Measurements from ENCODE around the gene MAN2A2. TPM values are rescaled to one million over a fixed set of nuclear protein-coding genes. Genes with fewer than 3 reads are reported as not detected.

The MAN2A2 gene
- total RNA-seq, 1 experiment from 2014 or later, result 31.0 TPM

GRCh38 chr15:90946538-90946937 lies 43.4 kb downstream of the MAN2A2 start:
- Mint-ChIP-seq H3K27me3 (ENCODE audit: low read depth) (no peaks in the 10 kb centered on the region), H3K4me3 (no peak overlapping the region), H3K27ac (no peak overlapping the region), H3K36me3 (peaks cover 71% of the 10 kb centered on the region), H3K4me1 (no peaks in the 10 kb centered on the region), H3K9me3 (no peaks in the 10 kb centered on the region)
- ChIA-PET POLR2A (interaction anchor here (0.6 kb wide), 1 partner anchor 8 kb away, joined by 4 read pairs; the partner anchor contains the start of gene RCCD1), CTCF (interaction anchor here (1.1 to 3.6 kb wide), 3 partner anchors 10 to 86 kb away, joined by 3 to 23 read pairs (median 12); partner anchors contain the start of gene HDDC3)
- ATAC-seq, result no peak
- no peak for DNase-seq (ENCODE audit: low spot score)
- TF ChIP-seq E2F4 (CRISPR knock-in tag; IDR thresholded peaks at IDR 0.05; ENCODE audit: borderline replicate concordance, low read depth) (no peak), IRF1 (CRISPR knock-in tag; IDR thresholded peaks at IDR 0.05) (no peak), ZNF532 (CRISPR knock-in tag; IDR thresholded peaks at IDR 0.05; ENCODE audit: borderline replicate concordance) (no peak), OVOL2 (CRISPR knock-in tag; IDR thresholded peaks at IDR 0.05; ENCODE audit: borderline replicate concordance) (no peak)

- Mint-ChIP-seq H3K9me3 (no peaks in the 10 kb centered on the region), H3K4me3 (no peak overlapping the region), H3K27ac (no peak overlapping the region), H3K36me3 (peaks cover 74% of the 10 kb centered on the region), H3K4me1 (no peaks in the 10 kb centered on the region), H3K27me3 (ENCODE audit: low read depth) (no peaks in the 10 kb centered on the region)
- CTCF ChIA-PET, result interaction anchor here (1.1 to 3.6 kb wide), 4 partner anchors 10 to 86 kb away, joined by 3 to 23 read pairs (median 8); partner anchors contain the start of gene HDDC3
- POLR2A ChIA-PET, result no interaction called here
- TF ChIP-seq RELA (CRISPR knock-in tag; IDR thresholded peaks at IDR 0.05; ENCODE audit: borderline replicate concordance), result no peak
- TF ChIP-seq ZNF121 (CRISPR knock-in tag; IDR thresholded peaks at IDR 0.05), result peak; percentile 93
- ATAC-seq (no peak), DNase-seq (ENCODE audit: low spot score) (no peak)
Measured at GRCh38 chr15:90946941-90947576, 44.0 kb downstream of the MAN2A2 start.

GRCh38 chr15:90947577-90948357 lies 44.7 kb downstream of the MAN2A2 start:
- no peak for DNase-seq (ENCODE audit: low spot score)
- ChIA-PET CTCF (interaction anchor here (0.7 to 3.6 kb wide), 6 partner anchors 9 to 85 kb away, joined by 3 to 23 read pairs (median 7); partner anchors contain the start of gene HDDC3), POLR2A (interaction anchor here (0.8 kb wide), 1 partner anchor 13 kb away, joined by 3 read pairs; the partner anchor contains the start of gene UNC45A)

More at GRCh38 chr15:90947577-90948357, 44.7 kb downstream of the MAN2A2 start:
- no peak overlapping the region for H3K4me3 Mint-ChIP-seq
- H3K4me1 Mint-ChIP-seq, result no peaks in the 10 kb centered on the region
- H3K27me3 Mint-ChIP-seq (ENCODE audit: low read depth), result no peaks in the 10 kb centered on the region
- ATAC-seq, result no peak
- TF ChIP-seq PRRX2 (CRISPR knock-in tag; IDR thresholded peaks at IDR 0.05) (no peak), SOX15 (CRISPR knock-in tag; IDR thresholded peaks at IDR 0.05) (no peak), KAT7 (CRISPR knock-in tag; IDR thresholded peaks at IDR 0.05; ENCODE audit: borderline replicate concordance) (no peak), NR3C1 (CRISPR knock-in tag; conservative IDR thresholded peaks at IDR 0.05; ENCODE audit: low read depth) (no peak), GTF2I (CRISPR knock-in tag; conservative IDR thresholded peaks at IDR 0.05) (no peak), PREB (CRISPR knock-in tag; IDR thresholded peaks at IDR 0.05; ENCODE audit: borderline replicate concordance) (no peak), EMX1 (CRISPR knock-in tag; IDR thresholded peaks at IDR 0.05) (no peak), E2F1 (CRISPR knock-in tag; IDR thresholded peaks at IDR 0.05) (no peak), ATF6 (CRISPR knock-in tag; IDR thresholded peaks at IDR 0.05) (no peak)
- no peak overlapping the region for H3K27ac Mint-ChIP-seq
- H3K9me3 Mint-ChIP-seq, result no peaks in the 10 kb centered on the region
- H3K36me3 Mint-ChIP-seq, result peaks cover 73% of the 10 kb centered on the region

Data from WTC11 (cell line).